HG02610 (cell line): Measurements from ENCODE around the gene SCD5.

Experiments used
- ATAC-seq: cut with Tn5 transposase; IDR thresholded peaks from one replicate; pipeline ENCODE4 v1.9.1; 2021; ENCODE audit warnings: mild to moderate bottlenecking, moderate library complexity; ENCODE audit not compliant: unreplicated experiment

Gene SCD5

DNA sequence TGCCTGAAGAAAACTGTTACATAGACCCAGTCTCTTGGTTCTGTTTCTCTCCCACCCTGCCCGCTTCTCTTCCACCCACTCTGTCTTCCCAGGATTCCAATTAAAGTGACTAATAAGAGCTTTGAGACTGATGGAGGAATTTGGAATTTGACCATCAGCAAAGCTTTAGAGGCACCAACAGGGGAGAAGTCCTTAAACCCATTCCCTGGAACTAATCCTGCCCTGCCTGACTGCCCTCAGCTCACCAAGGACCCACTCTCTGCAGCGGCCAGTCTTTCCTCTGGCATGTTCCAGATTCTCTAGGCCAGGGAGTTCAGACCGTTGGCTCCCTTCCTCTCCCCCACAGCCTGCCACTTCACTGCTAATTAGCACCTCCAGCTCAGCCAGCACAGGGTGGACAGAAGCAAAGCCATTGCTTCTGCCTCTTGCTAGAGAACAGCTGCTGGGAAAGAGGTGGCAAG, 23.9 kb downstream of the SCD5 start:
- no peak for ATAC-seq

GRCh38 chr4:82773057-82773456, 25.5 kb downstream of the SCD5 start:
- ATAC-seq: no peak

- no peak for ATAC-seq
These were observed 28.0 kb downstream of the SCD5 start for GRCh38 chr4:82770607-82771006.

GRCh38 chr4:82765134-82765533, 33.5 kb downstream of the SCD5 start:
- ATAC-seq: no peak

DNA sequence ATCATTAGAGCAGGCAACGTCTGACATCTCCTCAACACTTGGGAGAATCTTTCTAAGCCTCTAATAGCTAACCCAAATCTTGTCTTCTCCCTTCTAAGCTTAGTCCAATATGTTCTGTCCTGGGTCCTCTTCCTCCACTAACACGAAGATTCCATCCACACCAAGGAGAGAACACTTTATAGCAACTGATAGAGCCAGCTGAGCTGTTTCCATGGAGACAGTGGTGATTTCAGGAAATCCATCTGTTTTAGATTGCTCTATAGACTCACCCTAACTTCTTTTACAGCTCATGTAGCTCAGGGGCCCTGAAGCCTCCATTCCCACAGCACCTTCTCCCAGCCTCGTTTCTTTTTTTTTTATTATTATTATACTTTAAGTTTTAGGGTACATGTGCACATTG, 37.4 kb downstream of the SCD5 start:
- no peak for ATAC-seq

DNA sequence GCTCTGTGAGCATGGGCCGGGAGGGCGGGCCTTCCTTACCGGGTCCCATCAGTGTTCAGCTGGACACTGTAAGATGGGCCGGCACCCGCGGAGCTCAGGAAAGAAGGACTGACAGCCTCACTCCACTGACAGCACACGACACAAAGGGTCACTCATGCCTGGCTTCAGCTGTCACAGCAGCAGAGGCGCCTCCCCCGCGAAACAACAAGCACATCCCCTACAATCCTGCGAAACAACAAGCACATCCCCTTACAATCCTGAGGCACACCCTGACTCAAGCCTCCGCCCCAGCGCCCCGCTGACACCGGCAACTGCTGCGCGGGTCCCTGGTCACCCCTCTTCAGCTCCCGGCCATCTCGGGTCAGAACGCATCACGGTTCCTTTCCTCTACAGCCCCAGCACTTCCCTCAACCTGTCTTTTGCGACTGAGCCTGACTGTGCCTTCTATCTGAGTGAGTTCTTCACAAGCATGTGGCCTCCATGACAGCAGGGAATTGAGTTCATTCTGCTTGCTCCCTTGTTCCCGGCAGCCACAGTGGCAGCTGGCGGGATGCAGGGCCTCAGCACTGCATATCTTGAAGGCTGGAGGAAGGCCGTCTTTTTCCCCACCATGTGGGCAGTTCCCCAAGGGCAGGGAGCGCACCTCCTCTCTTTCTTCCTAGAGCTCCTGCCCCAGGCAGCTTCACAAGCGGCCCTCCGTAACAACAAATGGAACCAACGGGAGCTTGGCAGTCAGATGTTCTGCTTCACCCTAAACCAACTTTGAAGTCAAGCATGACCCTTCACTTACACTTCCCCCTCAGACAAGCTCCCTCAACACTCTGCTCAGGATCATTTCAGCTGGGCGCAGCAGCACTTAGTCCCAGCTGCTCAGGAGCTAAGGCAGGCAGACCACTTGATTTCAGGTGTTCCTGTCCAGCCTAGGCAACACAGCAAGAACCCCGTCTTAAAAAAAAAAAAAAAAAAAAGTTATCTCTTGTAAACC, 39.6 kb downstream of the SCD5 start:
- ATAC-seq: no peak

- no peak for ATAC-seq
These were observed 42.5 kb downstream of the SCD5 start for GRCh38 chr4:82756061-82756460.

DNA sequence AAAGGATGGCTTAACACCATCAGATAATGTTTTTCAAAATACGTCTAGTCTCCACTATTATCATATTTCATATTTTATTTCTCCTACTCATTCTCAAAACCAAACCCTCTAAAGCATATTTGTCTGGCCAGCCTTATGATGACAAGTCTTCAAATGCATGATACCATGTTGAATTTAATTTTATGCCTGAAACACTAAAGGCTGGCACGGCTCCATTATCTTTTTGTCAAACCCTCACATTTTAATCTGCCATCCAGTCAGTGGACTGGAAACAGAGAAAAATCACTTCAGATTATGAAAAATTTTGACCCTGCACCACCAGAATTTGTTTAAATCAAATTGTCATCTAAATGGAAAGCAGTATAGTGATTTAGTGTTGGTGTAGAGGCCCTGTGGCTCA, 42.9 kb downstream of the SCD5 start:
- ATAC-seq: no peak

DNA sequence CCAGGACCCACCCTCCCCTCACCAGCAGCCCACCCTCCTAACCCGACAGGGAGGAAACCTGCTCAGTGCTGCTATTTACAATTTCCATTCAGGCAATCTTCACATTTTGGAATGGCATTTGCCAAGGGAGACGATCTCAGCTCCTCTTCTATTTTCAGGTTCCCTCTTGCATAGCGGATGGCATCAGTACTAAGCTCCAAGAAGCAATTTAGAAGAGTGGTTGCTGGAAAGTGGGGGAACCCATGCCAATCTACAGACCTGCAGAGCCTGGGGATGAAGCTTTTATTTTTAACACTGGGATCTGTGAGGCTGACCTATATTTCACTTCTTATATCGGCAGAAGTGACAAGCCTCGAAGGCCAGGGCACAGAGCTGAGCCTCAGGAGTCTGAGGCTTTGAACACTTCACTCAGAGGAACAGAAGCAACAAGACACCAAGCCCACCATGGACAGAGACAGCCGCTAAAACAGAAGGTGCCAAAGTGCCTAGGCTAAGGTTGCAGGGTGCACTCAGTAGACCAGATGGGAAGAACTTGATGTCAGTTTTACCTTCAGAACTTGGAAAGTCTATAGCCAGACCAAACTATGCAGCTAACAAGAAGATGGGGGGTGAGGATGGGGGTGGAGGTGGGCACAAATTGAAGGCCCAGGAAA, 44.0 kb downstream of the SCD5 start:
- ATAC-seq: no peak

DNA sequence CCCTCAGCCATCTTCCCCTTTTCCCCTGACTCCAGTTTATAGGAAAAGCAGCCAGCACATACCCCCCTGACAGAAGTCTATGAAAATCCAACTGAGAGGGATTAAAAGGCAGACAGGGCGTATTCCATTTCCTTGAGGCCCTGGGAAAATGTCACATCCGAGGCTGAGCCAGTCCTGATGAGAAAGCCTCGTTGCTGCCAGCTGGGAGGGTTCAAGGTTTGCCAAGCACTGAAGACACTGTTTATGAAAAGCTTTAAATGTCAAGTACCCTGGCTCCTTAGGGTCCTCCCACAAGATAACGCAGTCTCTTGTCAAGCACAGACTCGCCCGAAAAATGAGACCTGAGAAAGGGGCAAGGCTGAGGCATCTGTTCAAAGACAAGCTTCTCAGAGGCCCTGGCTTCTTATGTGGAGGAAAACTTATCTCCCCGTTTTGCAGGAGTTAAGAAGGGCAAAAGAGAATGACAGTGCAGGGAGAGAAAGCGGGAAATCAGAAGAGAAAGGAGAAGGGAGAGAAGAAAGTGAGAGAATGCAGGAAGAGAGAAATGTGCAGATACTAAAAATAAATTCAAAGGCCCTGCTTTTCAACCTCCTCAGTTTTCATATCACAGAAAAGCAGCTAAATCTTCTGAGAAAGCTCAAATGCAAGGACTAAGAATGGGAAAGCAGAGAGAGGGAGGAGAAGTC, 44.7 kb downstream of the SCD5 start:
- ATAC-seq: no peak

DNA sequence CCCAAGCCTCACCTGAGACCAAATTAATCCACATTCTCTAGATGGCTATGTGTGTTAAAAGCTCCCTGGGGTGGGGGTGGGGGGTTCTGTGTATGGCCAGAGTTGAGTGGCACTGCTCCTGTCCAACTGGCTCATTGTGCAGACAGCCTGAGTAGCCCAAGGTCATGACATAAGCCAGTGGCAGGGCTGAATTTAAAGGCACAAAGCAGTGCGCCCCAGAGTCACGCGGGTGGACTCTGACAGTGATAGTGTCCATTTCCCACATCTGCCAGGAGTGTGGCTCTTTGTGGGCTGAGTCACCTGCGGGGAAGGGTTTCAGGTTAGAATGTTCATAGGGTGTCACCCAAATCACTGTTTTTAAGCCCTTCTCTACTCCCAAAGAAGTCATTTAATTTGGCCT, 45.4 kb downstream of the SCD5 start:
- ATAC-seq: no peak

DNA sequence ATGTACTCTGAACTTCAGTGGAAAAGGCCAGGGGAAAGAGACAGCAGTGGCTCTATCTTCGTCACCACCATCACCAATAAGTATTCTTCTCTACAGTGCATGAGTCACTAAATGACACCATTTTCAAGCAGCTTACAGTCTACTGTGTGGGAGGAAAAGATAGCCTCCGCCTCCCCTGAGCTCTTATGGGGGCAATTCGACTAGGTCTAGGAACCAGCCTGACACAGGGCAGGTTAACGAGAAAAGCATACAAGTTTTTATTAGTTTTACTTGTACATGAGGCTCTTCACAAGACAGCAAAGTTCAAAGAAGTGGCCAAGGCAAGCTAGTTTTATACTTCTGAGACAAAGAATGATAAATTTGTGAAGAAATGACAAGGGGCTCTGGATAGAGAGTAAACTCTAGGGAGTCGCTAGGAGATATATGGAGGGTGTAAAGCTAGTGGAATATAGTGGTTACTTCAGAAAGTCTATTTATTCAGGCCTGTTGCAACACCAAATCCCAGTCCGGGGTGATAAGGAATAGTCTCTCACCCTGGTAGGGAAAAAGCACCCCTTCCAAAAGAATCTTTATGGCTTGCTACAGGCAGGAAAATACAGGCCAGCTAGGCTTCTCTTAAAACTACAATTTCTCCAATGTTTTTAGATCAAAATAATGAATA, 49.7 kb downstream of the SCD5 start:
- ATAC-seq: no peak

- no peak for ATAC-seq
These were observed 50.7 kb downstream of the SCD5 start for GRCh38 chr4:82747686-82748575.

DNA sequence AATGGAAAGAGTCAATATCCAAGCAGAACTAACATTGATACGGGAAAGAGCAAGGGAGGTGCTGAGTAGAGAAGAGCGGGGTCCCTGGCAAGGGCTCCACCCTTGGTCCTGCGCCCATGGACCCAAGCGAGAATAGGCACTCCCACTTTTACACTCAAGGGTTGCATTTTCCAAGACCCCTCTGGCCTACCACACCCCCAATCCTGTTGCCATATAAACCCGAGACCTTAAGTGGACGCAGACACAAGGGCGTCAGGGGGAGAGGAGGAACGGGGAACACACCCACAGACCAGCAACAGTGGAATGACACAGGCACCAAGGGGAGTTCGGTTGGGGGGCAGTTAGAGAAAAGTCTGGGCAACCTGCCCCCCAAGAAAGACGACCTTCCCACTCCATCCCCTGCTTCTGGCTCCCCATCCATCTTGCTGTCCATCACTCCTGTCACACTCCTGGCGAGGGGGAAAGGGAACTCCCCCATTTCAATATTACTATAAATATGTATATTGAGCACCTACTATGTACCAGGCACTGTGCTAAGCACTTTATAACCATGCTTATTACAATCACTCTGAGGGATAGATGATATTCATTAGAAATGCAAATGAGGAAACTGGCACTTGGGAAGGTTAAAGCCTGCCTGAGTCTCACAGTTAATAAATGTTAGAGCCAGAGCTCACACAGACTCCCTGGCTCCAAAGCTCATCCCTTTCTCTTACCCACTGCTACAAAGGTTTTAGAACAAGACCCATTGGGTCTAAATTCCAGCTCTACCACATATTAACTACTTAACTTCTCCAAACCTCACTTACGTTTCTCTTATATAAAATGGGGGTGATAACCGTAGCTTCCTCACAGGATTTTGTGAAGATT, 51.7 kb downstream of the SCD5 start:
- no peak for ATAC-seq

DNA sequence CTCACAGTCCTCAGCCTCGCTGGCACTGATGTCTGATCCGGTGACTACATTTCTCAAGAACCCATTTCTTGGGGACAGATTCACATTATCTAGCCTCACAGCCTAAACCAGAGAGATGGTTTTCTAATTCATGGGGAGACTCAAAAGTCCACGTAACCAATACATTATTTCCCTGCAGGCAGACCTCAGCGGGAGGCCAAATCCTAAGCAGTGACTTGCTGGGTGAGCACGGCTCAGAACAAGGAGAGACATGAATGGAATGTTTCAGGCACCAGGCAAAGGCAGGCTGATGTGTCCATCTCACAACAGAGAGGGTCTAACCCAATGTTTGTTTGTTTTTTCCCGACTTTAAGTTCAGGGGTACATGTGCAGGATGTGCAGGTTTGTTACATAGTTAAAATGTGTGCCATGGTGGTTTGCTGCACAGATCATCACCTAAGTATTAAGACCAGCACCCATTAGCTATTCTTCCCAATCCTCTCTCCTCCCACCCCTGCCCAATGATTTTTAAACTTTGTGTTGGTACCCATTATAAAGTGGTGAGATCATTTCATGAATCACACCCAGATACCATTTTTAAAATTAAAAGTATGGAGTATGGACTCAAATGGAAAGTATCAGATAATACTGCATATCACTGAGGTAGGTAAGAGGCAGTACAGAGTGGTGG, 53.3 kb downstream of the SCD5 start:
- ATAC-seq: no peak

GRCh38 chr4:82744284-82744968, 54.2 kb downstream of the SCD5 start:
- no peak for ATAC-seq

GRCh38 chr4:82741188-82741587, 57.4 kb downstream of the SCD5 start:
- no peak for ATAC-seq
